ENCODE measurements around the gene TEAD1. TPM values are rescaled to one million over a fixed set of nuclear protein-coding genes. Genes with fewer than 3 reads are reported as not detected.

The TEAD1 gene
- total RNA-seq, 1 donor from 2014 or later, result 154 TPM

DNA sequence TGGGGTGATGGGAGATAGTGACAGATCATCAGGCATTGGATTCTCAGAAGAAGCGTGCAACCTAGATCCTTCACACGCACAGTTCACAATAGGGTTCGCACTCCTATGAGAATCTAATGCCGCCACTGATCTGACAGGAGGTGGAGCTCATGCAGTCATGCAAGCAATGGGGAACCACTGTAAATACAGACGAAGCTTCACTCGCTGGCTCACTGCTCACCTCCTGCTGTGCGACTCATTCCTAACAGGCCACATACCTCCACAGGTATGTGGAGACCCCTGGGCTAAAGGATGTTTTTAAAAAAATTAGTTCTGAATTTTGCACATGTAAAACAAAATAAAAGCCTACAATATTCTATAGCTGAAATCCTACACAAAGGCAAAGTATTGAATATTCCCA, 20.5 kb upstream of the TEAD1 start:
- H3K36me3 Mint-ChIP-seq (ENCODE audit: unreplicated experiment), result no peaks in the 10 kb centered on the region
- H3K27me3 Mint-ChIP-seq (ENCODE audit: unreplicated experiment), result no peaks in the 10 kb centered on the region
- no peak overlapping the region for H3K4me3 Mint-ChIP-seq (ENCODE audit: unreplicated experiment)
- H3K4me1 Mint-ChIP-seq (ENCODE audit: unreplicated experiment), result no peaks in the 10 kb centered on the region
- peaks cover 12% of the 10 kb centered on the region for H3K9me3 Mint-ChIP-seq (ENCODE audit: unreplicated experiment)
- TF ChIP-seq, protein P1, sequence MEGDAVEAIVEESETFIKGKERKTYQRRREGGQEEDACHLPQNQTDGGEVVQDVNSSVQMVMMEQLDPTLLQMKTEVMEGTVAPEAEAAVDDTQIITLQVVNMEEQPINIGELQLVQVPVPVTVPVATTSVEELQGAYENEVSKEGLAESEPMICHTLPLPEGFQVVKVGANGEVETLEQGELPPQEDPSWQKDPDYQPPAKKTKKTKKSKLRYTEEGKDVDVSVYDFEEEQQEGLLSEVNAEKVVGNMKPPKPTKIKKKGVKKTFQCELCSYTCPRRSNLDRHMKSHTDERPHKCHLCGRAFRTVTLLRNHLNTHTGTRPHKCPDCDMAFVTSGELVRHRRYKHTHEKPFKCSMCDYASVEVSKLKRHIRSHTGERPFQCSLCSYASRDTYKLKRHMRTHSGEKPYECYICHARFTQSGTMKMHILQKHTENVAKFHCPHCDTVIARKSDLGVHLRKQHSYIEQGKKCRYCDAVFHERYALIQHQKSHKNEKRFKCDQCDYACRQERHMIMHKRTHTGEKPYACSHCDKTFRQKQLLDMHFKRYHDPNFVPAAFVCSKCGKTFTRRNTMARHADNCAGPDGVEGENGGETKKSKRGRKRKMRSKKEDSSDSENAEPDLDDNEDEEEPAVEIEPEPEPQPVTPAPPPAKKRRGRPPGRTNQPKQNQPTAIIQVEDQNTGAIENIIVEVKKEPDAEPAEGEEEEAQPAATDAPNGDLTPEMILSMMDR (IDR thresholded peaks at IDR 0.05), result no peak
- DNase-seq (ENCODE audit: extremely low spot score, unreplicated experiment), result no peak
- H3K27ac Mint-ChIP-seq (ENCODE audit: unreplicated experiment), result no peak overlapping the region

DNA sequence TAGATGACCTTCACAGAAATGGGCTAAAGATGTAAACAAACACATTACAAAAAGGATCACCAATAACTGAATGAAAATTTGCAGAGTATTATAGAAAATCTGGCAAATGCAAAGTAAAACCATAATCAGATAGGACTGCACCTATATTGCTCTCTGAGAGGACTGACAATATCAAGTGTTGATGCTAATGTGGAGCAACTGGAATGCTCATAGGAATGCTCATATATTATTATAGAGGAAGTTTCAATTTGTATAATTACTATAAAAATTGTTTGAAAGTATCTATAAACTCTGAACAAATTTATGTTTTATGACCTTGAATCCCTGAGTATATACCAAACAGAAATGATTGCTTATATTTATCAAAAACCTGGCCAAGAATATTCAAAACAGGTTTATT, 18.4 kb upstream of the TEAD1 start:
- Mint-ChIP-seq H3K4me1 (ENCODE audit: unreplicated experiment) (no peaks in the 10 kb centered on the region), H3K4me3 (ENCODE audit: unreplicated experiment) (no peak overlapping the region), H3K9me3 (ENCODE audit: unreplicated experiment) (peaks cover 12% of the 10 kb centered on the region), H3K27me3 (ENCODE audit: unreplicated experiment) (no peaks in the 10 kb centered on the region), H3K27ac (ENCODE audit: unreplicated experiment) (no peak overlapping the region), H3K36me3 (ENCODE audit: unreplicated experiment) (no peaks in the 10 kb centered on the region)
- TF ChIP-seq, protein P1 (IDR thresholded peaks at IDR 0.05), result no peak
- no peak for DNase-seq (ENCODE audit: extremely low spot score, unreplicated experiment)

DNA sequence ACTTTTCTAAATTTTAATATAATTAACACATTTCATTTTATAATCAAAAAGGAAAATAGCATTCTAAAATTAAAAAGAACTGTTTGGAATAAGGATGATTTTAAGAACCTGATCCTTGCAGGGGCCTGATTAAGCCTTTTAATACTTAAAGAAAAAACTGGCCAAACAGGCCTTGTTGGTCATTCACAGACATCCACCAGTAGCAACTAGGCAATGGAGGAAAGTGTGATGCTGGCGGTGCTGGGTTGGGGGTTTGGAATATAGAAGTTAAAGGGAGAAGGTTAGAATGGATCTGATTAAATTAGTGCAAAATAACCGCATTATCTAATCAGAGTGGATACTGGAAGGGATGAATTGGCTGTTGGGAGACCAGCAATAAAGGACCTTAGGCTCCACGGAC, 16.9 kb upstream of the TEAD1 start:
- Mint-ChIP-seq H3K36me3 (ENCODE audit: unreplicated experiment) (no peaks in the 10 kb centered on the region), H3K4me1 (ENCODE audit: unreplicated experiment) (no peaks in the 10 kb centered on the region), H3K9me3 (ENCODE audit: unreplicated experiment) (peaks cover 12% of the 10 kb centered on the region), H3K27ac (ENCODE audit: unreplicated experiment) (no peak overlapping the region), H3K4me3 (ENCODE audit: unreplicated experiment) (no peak overlapping the region), H3K27me3 (ENCODE audit: unreplicated experiment) (no peaks in the 10 kb centered on the region)
- no peak for DNase-seq (ENCODE audit: extremely low spot score, unreplicated experiment)
- TF ChIP-seq, protein P1 (IDR thresholded peaks at IDR 0.05), result no peak

DNA sequence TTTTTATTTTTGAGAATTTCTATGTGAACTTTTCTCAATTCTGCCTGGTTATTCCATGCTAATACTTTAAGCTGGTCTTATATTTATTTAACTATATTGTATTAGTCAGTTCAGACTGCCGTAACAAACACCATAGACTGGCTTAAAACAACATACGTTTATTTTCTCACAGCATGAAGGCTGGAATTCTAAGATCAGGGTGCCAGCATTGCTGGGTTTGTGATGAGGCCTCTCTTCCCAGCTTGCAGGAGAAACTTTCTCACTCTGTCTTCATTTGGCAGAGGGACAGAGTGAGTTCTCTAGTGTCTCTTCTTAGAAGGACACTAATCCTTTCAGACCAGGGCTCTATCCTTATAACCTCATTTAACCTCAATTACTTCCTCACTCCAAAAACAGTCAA, 16.2 kb upstream of the TEAD1 start:
- Mint-ChIP-seq H3K9me3 (ENCODE audit: unreplicated experiment) (peaks cover 12% of the 10 kb centered on the region), H3K27ac (ENCODE audit: unreplicated experiment) (no peak overlapping the region), H3K27me3 (ENCODE audit: unreplicated experiment) (no peaks in the 10 kb centered on the region), H3K4me3 (ENCODE audit: unreplicated experiment) (no peak overlapping the region), H3K36me3 (ENCODE audit: unreplicated experiment) (no peaks in the 10 kb centered on the region), H3K4me1 (ENCODE audit: unreplicated experiment) (no peaks in the 10 kb centered on the region)
- DNase-seq (ENCODE audit: extremely low spot score, unreplicated experiment), result no peak
- TF ChIP-seq, protein P1 (IDR thresholded peaks at IDR 0.05), result no peak

DNA sequence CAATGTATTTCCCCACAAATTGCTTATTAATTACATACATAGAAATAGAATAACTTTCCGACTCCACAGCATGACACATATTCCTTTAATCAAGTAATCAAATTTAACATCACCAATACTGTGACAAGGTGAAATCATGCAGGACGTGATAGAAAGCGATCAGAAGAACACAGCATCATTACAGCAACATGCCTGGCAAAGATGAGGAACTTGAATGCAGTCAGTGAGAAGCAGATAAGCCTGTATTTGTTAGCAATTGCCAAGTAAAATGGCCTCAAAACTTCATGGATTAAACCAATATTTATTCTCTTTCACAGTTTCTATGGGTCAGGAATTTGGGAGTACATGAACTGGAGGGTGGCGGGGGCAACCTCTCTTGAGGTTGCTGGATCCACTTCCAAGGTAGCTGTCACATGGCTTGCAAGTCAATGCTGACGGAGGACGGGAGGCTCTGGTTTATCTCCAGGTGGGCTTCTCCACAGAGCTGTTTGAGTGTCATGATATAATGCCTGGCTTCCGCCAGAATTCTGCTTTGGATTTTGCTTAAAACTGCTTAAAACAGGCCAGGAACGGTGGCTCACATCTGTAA, 12.0 kb upstream of the TEAD1 start:
- no peaks in the 10 kb centered on the region for H3K27me3 Mint-ChIP-seq (ENCODE audit: unreplicated experiment)
- no peak for DNase-seq (ENCODE audit: extremely low spot score, unreplicated experiment)
- TF ChIP-seq, protein P1 (IDR thresholded peaks at IDR 0.05), result no peak
- H3K36me3 Mint-ChIP-seq (ENCODE audit: unreplicated experiment), result peaks cover 2% of the 10 kb centered on the region
- peaks cover 7% of the 10 kb centered on the region for H3K9me3 Mint-ChIP-seq (ENCODE audit: unreplicated experiment)
- H3K4me3 Mint-ChIP-seq (ENCODE audit: unreplicated experiment), result no peak overlapping the region
- H3K4me1 Mint-ChIP-seq (ENCODE audit: unreplicated experiment), result peaks cover 4% of the 10 kb centered on the region
- H3K27ac Mint-ChIP-seq (ENCODE audit: unreplicated experiment), result no peak overlapping the region
